Measurements from ENCODE around the gene USP21. TPM values are rescaled to one million over a fixed set of nuclear protein-coding genes. Genes with fewer than 3 reads are reported as not detected.

Gene USP21
- polyA plus RNA-seq, 1 donor from 2014 or later = 20.2 TPM

- Histone ChIP-seq H3K4me3 (ENCODE audit: low read length) (no peak overlapping the region), H3K9me2 (ENCODE audit: insufficient read depth, low read length) (no peaks in the 10 kb centered on the region), H3K4me2 (ENCODE audit: low read length) (no peak overlapping the region), H3F3A (ENCODE audit: insufficient read depth, low read length, poor library complexity, severe bottlenecking) (no peaks in the 10 kb centered on the region), H3K9me3 (ENCODE audit: low read length) (no peaks in the 10 kb centered on the region), H4K20me1 (ENCODE audit: insufficient read depth) (no peaks in the 10 kb centered on the region), H3K27ac (ENCODE audit: low read length) (no peak overlapping the region), H2AFZ (ENCODE audit: low read depth, low read length) (no peak overlapping the region), H3K27me3 (ENCODE audit: insufficient read depth, low read depth, low read length) (no peaks in the 10 kb centered on the region), H3K79me2 (replicated peaks; ENCODE audit: insufficient read depth, low read length) (peaks cover 22% of the 10 kb centered on the region), H3K36me3 (ENCODE audit: insufficient read depth, low read length) (peaks cover 7% of the 10 kb centered on the region), H3K9ac (ENCODE audit: low read length) (no peak overlapping the region)
- no peak for TF ChIP-seq REST (IDR thresholded peaks at IDR 0.05; ENCODE audit: borderline replicate concordance)
- no peak for TF ChIP-seq TAF1 (IDR thresholded peaks at IDR 0.05; ENCODE audit: low read depth)
- TF ChIP-seq SMC3 (conservative IDR thresholded peaks at IDR 0.05; ENCODE audit: poor library complexity) = no peak
- no peak for TF ChIP-seq MXI1 (conservative IDR thresholded peaks at IDR 0.05; ENCODE audit: poor library complexity, severe bottlenecking)
- TF ChIP-seq EZH2 (IDR thresholded peaks at IDR 0.05; ENCODE audit: borderline replicate concordance, insufficient read depth, low read length, poor library complexity, severe bottlenecking) = no peak
- TF ChIP-seq CTCF (IDR thresholded peaks at IDR 0.05; ENCODE audit: poor library complexity, severe bottlenecking) = no peak
- TF ChIP-seq RAD21 (conservative IDR thresholded peaks at IDR 0.05) = no peak
- no peak for TF ChIP-seq POLR2AphosphoS5 (IDR thresholded peaks at IDR 0.05)
- no peak for TF ChIP-seq EP300 (conservative IDR thresholded peaks at IDR 0.05; ENCODE audit: poor library complexity, severe bottlenecking)
Measured at GRCh38 chr1:161199506-161200139, 40.3 kb downstream of the USP21 start.

- H3K27ac ChIP-seq (ENCODE audit: low read length) = no peak overlapping the region
- no peaks in the 10 kb centered on the region for H3K27me3 ChIP-seq (ENCODE audit: insufficient read depth, low read depth, low read length)
- peaks cover 7% of the 10 kb centered on the region for H3K36me3 ChIP-seq (ENCODE audit: insufficient read depth, low read length)
- no peak overlapping the region for H3K9ac ChIP-seq (ENCODE audit: low read length)
- H4K20me1 ChIP-seq (ENCODE audit: insufficient read depth) = no peaks in the 10 kb centered on the region
- H3K79me2 ChIP-seq (replicated peaks; ENCODE audit: insufficient read depth, low read length) = peaks cover 22% of the 10 kb centered on the region
- H3K9me3 ChIP-seq (ENCODE audit: low read length) = no peaks in the 10 kb centered on the region
- no peak overlapping the region for H3K4me2 ChIP-seq (ENCODE audit: low read length)
- H3K4me3 ChIP-seq (ENCODE audit: low read length) = no peak overlapping the region
- no peaks in the 10 kb centered on the region for H3K9me2 ChIP-seq (ENCODE audit: insufficient read depth, low read length)
- no peak for TF ChIP-seq CTCF (IDR thresholded peaks at IDR 0.05; ENCODE audit: poor library complexity, severe bottlenecking)
- TF ChIP-seq SMC3 (conservative IDR thresholded peaks at IDR 0.05; ENCODE audit: poor library complexity) = no peak
- no peak for TF ChIP-seq TAF1 (IDR thresholded peaks at IDR 0.05; ENCODE audit: low read depth)
- TF ChIP-seq RAD21 (conservative IDR thresholded peaks at IDR 0.05) = no peak
- no peak for TF ChIP-seq EP300 (conservative IDR thresholded peaks at IDR 0.05; ENCODE audit: poor library complexity, severe bottlenecking)
- no peak for TF ChIP-seq EZH2 (IDR thresholded peaks at IDR 0.05; ENCODE audit: borderline replicate concordance, insufficient read depth, low read length, poor library complexity, severe bottlenecking)
- no peak for TF ChIP-seq REST (IDR thresholded peaks at IDR 0.05; ENCODE audit: borderline replicate concordance)
- no peak overlapping the region for H2AFZ ChIP-seq (ENCODE audit: low read depth, low read length)
- no peaks in the 10 kb centered on the region for H3F3A ChIP-seq (ENCODE audit: insufficient read depth, low read length, poor library complexity, severe bottlenecking)
Measured at GRCh38 chr1:161200421-161200991, 41.2 kb downstream of the USP21 start.

Data from neural cell (in vitro differentiated cells).